ENCODE results near the gene C11orf16.

- TF ChIP-seq CTCF (IDR thresholded peaks at IDR 0.05) (no peak), POLR2A (IDR thresholded peaks at IDR 0.05) (no peak)
These were observed at the start of gene C11orf16 for GRCh38 chr11:8932564-8933180.
